ENCODE data around the gene IL22RA1.

The IL22RA1 gene

GRCh38 chr1:24111262-24111995 is 31.5 kb downstream of the IL22RA1 start:
- DNase-seq = no peak

DNA sequence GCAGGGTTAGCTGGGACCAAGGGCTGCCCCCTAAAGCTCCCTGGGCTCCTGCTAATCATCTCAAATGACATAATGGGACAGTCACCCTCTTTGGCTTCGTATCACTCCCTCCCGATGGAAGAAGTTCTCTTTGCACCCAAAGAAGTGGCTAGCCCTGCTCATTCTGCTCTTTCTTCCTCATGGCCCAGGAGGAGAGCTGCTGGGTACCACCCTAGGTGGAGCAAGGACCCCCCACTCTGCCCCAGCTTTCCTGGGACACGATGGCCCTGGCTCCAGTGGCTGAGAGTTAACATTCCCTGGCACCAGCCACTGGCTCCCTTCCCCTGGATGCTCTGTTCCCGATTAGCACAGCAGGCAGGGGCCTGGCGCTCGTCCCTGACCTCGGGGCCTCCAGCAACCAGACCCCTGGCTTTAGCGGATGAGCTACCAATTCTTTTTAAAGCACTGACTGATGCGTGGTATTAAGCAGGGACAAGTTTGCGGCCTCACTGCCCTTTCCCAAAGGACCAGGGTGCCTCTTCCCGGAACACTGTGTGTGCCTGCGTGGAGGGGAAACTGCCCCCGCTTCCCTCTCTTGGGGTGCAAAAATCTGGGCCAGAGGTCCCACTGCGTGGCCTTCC is 32.2 kb downstream of the IL22RA1 start:
- DNase-seq = no peak

GRCh38 chr1:24109686-24110475 is 33.1 kb downstream of the IL22RA1 start:
- DNase-seq = no peak

DNA sequence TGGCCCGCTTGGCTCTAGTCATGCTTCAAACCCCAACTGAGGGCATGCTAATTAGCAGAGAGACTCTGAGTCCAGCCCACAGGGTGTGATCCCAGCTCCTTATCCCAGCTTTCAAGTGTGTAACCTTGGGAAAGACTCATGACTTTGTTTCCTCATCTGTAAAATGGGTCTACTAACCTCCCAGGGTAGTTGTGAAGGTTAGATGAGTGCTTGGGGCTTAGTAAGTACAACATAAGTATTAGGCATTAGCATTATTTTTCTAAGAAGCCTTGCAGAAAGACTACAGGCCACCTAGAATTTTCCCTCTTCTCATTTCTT is 33.8 kb downstream of the IL22RA1 start:
- no peak for DNase-seq

DNA sequence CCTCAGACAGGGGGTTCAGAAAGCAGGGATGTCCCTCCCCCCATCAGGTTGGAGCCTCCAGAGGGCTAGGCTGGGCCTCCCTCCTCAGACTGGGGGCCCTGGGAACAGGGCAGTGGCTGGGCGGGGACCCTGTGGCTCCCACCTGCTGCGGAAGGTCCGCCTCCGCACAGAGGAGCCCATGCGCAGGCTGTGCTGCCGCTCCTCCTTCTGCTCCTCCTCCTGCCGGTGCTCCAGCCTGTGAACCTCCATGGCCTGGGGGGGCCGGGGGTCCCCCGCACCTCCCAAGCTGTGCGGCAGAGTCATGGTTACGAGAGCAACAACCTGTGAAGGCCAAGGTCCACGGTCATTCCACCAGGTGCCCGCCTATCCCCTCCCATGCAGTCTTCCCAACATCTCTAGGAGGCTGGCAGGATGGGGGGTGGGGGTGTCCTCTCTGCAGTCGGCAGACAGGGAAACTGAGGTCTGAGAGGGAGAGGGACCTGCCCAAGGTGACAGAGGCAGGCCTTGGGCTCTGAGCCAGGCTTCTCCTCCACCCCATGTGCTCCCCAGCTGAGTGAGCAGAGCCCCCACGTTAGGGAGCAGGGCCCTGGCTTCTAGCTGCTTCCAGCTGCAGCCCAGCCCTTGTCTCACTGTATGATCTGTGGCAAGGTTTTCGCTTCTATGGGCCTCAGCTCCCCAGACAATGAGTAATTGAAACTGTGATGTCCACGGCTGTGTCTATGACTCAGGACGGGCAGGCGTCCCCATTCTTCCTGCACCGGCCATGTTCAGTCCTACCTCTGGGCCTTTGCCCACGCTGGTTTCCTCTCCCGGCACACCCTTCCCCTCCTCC is 34.4 kb downstream of the IL22RA1 start:
- no peak for DNase-seq

DNA sequence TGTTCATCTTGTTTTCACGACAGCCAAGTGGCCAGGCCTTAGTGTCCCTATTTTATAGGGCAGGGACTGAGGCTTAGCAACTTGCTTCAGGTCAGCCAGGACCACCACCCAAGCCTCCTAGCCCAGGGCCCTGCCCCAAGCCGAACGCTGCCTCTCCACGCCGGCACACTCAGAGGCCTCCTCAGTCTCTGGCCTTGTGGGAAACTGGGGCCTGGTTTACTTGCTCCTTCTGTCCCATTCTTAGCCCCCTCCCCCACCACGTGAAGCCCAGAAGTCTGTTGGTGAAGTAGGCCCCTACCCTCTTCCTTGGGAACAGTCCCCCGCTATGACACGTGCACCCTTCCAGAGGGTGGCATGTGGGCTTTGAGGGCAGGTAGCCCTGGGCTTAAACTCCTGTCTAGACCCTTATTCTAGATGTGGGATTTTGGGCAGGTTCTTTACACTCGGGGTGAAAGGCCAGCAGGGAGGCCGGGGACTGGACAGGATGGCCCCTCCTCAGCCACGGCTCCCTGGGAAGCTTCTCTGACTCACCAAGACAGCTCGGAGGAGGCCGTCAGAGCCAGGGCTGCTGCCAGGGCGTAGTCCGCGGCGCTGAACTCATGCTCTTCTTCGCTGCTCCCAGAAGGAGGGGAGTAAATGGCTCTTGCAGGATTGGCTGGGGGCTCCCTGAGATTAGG is 35.3 kb downstream of the IL22RA1 start:
- DNase-seq = no peak

DNA sequence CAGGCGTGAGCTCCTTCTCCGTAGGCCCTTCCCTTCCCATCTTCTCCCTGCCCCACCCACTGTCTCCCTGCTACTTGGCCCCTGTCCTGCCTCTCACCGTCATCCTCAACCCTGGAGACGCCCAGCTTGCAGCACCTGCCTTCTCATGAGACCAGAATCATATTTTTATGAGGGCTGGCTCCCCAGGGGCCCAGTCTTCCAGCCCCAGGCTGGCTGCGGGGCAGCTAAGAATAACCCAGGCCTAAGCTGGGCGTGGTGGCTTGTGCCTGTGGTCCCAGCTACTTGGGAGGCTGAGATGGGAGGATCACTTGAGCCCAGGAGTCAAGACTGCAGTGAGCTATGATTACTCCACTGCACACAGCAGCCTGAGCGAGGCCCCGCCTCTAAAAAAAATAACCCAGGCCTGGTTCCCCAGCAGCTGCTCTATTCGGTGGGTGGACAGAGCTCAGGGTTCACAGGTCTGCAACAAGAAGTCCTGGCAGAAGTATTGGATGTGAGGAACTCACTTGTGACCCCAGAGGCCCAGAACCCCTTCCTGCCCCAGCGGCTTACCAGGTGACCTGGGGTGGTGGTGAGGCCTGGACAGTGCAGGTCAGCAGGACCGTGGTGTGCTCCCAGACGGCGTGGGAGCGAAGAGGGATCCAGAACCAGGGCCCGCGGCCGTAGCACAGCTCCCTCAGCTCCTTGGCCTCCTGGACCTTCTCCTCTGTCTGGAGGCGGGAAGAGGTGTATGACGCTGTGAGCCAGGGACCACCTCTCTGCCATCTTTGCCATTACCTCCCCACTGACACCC is 37.4 kb downstream of the IL22RA1 start:
- no peak for DNase-seq

GRCh38 chr1:24104854-24105253 is 38.1 kb downstream of the IL22RA1 start:
- DNase-seq = no peak

- no peak for DNase-seq
Measured at GRCh38 chr1:24103879-24104278, 39.1 kb downstream of the IL22RA1 start.

DNA sequence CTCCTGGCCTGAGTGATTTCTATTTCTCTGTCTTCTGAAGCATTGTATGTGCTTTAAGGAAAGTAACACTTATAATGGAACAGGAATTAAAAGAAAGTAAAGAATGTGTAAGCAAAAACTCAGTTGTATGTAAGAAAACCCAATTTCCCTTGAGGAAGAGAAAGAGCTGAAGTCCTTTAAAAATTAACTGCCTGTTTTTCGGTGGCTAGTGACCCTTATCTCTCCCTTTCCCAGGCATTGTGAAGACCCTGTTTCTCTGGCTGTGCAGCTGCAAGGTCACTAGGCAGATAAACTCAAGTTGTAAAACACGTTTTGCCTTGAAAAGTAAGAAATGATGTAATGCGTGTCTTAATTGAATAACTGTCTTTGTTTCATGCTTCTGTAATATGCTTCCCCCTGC is 39.5 kb downstream of the IL22RA1 start:
- DNase-seq = no peak

DNA sequence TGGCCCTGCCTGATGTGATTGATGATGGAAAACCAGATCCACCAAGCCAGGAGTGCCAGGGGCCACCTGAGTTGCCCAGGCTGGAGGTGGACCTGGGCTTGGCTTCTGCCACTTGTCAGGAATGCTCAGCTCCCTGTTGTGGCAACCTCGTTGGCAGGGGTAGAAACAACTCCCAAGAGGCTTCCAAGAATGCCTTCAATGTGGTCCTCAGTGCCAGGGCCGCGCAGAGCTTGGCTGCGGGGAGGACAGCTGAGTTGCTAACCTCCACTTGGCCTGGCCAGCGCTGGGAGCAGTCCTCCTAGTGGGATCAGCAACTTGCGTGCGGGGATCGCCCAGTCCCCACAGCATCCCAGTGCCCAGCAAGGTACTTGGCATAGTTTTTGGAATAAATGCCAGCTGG is 40.0 kb downstream of the IL22RA1 start:
- DNase-seq = no peak

DNA sequence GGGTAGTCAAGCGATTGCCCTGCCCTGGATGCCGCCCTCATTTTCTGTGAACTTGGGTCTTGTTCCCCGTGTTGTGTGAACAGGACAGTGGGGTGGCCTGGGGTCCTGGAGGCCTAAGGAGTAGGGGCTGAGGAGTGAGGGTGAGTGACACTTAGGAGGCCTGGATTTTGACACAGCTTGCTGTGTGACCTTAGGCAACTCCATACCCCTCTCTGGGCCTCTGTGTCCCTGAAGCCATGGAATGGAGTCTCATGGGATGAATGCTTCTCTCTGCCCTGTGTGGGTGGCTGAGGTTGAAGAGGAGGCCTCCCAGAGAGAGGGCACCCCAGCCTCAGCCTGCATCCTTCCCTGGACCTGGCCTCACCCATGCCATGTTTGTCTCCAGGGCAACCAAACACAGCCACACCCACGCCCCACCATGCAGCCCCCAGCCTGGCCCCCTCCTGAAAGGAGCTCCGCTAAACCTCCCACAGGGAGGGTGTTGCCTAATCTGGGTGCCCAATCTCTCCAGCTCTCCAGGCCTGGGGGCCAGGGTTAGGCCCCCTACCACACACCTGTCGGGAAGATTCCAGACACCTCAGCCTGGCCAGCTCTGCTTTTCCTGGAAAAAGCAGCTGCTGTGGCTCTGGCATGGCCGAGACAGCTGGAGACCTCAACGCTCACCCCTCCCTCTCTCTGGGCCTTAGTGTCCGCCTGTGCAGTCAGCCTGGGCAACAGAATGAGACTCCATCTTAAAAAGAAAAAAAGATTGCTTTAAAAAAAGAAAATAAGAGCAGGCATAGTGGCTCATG is 40.9 kb downstream of the IL22RA1 start:
- DNase-seq = no peak

- no peak for DNase-seq
Measured at GRCh38 chr1:24100945-24101737, 41.8 kb downstream of the IL22RA1 start.

DNA sequence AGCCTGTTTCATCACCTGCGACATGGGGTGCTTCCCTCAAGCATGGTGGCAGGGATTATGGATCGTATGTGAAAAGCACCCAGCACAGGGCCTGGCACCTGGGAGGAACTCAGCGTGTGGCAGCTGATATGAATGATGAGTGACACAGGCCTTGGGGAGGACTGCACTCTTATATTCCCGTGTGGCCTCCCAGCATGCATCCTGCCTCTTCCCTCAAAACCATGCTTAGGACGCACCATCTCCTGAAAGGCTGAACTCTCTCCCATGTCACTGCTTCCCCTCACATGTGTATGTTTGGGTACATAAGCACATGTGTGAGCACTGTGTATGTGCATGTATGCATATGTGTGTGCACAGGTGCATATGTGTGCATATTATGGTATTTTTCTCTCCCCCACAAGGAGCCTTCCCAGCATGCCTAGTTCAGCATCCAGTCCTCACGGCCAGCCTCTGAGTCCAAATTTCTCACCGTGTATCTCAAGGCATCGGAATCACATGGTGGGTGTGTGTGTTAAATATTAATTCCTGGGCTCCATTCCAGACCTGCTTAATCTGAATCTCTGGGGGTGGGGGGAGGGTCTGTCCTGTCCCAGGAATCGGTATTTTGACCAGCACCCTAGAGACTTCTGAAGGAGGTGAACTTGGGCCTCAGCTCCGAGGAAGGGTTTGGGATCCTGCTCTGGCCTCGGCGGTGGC is 43.8 kb downstream of the IL22RA1 start:
- no peak for DNase-seq

- DNase-seq = no peak
Measured at GRCh38 chr1:24098102-24098501, 44.8 kb downstream of the IL22RA1 start.

DNA sequence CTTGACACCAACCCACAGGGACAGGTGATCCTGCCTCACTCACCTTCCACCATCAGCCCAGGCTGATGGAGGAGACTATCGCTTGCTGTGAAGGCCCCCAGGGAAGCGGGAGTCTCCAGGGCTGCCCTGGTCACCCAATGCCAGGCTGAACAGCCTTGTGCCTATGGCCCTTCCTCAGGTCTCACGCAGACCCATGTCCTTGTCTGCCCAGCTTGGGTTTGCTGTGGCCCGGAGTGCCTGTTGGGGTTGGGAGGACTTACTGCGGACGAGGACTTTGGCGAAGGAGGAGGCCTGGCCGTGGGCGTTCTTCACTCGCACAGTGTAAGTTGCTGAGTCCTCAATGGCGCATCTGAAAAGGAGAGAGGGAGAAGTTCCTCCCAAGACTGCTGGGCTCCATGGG is 45.3 kb downstream of the IL22RA1 start:
- no peak for DNase-seq

DNA sequence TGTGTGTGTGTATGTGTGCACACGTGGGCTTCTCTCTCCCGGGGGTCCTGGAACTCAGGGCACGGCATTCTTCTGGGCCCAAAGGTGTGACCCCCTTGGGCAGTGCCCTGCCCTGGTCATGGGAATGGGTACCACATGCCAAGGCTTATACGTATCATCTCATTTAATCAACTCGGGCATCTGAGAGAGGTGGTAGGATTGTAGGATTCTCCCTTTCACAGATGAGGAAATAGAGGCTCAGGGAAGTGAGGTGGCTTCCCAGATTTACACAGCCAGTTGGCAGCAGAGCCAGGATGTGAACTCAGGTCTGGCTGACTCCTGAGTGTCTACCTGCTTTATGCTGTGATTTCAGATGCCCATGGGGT is 46.2 kb downstream of the IL22RA1 start:
- DNase-seq = no peak

- no peak for DNase-seq
Measured at GRCh38 chr1:24096009-24096738, 46.8 kb downstream of the IL22RA1 start.
